DMS114 treated with DMSO at 0.1 percent for 48 hours (cell line): ENCODE results near the gene SYTL3.
"Not testable (repeated sequence)": the region's sequence is repeated elsewhere in the genome, so short reads cannot be mapped to it uniquely, and the experiment has no call there.

Experiments
- DNase-seq: peaks from one replicate; lab custom pipeline; 2025; ENCODE audit not compliant: unreplicated experiment; lab: John Stamatoyannopoulos, UW

SYTL3 gene

GRCh38 chr6:158786645-158787304, 136.9 kb downstream of the SYTL3 start:
- DNase-seq, result no peak

GRCh38 chr6:158787395-158787794, 137.5 kb downstream of the SYTL3 start:
- no peak for DNase-seq

DNA sequence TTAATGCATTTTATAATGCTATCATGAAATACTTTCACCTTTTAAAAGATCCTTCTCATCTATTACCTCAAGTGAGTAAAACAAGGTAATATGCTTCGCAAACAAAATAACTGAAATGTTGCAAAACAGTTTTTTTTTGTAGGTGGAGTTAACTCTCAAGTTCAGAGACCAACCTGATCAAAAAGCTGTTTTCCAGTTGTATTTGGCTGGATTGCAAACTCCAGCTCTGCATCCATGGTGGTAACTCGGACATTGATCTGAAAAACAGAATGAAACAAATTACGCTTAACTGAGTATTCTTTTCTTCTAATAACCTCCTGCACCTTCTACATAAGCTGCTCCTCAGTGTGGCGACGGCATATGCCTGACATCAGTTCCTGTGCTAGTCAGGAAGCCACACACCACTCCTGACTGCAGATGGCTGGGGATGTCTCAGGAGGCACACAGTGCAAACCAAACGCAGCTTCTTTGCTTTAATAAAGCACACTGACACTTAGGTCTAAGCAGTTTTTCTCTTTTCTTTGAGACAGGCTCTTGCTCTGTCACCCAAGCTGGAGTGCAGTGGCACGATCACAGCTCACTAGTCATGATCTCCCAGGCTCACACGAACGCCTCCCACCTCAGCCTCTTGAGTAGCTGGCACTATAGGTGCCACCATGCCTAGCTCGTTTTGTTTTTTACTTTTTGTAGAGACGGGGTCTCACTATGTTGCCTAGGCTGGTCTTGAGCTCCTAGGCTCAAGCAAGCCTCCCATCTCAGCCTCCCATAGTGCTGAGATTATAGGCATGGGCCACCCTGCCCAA, 139.5 kb downstream of the SYTL3 start:
- no peak for DNase-seq

DNA sequence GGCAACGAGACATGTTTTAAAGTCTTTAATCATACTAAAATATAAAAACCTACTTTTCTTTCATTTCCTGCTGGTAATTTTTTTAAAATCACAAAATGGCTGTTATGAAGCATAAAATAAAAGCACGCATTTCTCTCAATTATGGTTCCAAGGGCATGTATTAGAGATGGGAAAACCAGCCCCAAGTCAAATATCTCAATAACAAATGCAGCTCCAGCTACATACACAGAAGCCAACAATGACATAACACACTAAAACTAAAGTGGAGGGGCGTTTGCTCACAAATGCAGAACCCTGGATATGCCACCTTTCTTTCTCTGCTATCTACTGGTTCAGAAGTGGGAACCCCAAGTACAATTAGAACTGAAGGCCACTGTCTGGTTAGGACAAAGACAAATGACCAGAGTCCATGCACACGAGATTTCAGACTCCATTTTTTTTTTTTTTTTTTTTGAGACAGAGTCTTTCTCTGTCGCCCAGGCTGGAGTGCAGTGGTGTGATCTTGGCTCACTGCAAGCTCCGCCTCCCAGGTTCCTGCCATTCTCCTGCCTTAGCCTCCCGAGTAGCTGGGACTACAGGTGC, 141.5 kb downstream of the SYTL3 start:
- DNase-seq, result no peak

DNA sequence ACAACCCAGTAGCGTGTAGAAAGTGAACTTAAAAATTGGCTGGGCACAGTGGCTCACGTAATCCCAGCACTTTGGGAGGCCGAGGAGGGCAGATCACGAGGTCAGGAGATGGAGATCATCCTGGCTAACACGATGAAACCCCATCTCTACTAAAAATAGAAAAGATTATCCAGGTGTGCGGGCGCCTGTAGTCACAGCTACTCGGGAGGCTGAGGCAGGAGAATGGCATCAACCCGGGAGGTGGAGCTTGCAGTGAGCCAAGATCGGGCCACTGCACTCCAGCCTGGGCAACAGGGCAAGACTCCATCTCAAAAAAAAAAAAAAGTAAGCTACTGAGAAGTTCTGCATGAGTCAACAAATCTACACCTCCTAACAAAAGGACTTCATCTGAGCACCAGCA, 142.7 kb downstream of the SYTL3 start:
- DNase-seq, result not testable (repeated sequence)

DNA sequence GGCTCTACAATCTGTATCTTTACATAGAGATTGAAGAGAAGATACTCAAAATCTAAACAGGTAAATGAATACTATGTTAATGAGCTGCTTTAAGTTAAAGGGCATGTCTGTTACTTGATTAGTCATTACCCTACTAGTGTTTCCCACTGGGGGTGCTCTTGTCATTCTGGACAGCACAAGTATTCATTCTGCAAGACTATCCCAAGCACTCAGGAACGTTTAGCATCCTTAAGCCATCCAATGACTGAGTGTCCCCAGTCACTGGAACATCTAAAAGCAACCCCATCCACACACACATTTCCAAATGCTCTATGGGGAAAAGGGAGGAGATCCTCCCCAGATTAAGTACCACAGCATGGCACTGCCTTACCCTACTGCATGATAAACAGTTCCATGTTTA, 143.6 kb downstream of the SYTL3 start:
- DNase-seq, result no peak

DNA sequence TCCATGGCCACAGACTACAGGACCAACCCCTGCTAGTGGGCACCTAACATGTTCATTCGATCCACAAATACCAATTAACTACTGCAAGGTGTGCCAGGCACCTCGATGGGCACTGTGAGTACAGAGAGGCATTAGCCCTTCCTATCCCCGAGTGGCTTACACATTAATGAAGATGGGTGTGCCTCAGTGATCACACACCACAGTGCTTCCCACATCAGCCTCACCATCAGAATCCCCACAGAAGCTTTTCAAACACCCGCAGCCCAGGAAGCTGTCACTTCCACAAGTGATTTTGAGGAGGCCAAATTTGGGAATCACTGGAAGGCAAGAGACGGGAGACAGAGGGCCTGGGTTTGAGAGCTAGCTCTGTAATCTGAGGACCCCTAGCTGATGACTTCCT, 145.7 kb downstream of the SYTL3 start:
- no peak for DNase-seq

DNA sequence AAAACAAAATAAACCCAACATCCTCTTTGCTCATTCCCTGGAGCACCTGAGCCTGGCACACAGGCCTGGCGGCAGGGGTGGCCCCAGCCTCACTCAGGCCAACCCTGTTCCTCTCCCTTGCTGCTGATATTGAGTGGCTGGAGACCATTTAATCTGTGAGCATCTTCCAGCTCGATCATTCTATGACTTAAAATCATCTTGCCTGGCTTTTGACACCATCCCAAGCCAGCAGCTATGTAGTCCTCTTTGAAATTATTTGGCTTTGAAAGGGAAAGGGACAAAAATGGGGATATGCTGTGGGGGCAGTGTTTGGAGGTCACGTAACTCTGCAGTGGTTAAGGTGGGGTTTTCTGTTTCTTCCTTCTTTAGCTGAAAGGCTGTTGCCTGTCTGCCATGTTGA, 146.5 kb downstream of the SYTL3 start:
- no peak for DNase-seq

- no peak for DNase-seq
Observed at GRCh38 chr6:158797331-158798310, 147.8 kb downstream of the SYTL3 start.

DNA sequence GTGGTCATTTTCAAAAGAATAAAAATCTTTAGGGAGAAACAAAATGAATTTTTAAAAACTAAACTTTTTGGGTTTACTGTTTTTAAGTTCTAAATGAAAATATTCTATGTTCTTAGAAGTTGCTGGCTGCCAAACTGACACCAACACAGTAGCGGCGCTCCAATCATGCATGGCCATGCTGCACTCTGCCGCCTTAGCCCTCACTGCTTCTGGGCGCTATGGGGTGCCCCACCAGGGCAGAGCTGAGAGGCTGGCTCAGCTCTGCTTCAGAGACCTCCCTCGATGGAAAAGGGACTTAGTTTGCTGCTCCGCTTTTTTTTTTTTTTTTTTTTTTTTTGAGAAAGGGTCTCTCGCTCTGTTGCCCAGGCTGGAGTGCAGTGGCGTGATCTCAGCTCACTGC, 148.5 kb downstream of the SYTL3 start:
- DNase-seq, result no peak

DNA sequence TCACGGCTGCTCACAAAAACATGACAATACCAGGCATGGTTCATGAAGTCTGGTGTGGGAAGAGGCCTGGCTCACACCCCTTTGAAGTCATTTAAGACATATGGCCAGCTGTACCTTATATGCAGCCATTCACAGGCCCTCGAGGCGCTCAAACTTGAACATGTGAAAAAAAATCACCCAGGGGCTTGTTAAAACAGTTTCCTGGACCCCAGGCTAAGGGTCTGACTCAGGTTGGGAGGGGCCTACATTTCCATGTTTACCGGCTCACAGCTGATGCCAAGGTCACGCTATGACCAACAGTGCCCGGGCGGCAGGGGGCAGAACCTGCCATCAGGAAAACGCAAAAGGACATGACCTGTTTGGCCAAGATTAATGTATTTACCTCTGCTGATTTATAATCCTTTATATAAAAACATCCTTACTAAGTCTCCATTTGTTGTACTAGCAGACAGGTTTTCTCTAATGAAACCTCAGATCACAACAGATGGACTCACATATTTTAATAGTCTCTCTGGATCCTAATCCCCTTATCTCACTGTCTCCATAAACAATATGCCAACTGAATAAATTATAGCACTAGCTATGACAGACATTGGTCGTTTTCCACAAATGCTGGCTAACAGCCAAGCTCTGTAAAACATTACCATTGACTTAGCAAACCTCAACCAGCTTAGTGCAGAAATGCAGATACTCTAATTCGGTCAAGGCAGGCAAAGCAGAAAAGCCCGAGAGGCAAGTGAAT, 149.4 kb downstream of the SYTL3 start:
- no peak for DNase-seq

DNA sequence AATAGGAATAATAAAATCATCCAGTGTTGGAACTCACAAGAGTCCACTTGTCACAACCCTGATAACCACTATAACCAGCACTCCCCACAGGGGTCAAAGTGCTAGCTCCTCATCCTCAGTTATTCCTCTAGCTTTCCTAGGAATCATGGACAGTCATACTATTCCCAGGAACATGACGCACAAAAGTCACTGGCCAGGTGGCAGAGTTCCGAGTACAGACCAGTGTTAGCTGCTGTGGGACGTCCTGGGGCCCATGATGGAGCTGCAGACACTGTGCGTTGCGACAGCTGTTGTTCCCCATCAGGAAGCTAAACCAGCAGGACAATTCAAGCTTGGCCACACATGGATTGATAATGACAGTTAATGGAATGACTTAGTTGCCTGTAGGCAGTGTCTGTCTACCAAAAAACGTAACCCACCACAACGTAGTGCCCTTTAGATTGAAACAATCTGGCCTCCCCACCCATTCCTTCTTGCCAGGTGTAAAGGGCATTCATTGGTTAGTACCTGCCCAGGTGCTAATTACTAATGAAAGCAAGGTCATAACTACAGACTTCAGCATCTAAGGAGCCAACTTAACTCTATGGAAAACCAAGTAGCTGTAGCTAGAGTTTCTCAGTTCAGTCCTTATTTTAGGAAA, 151.9 kb downstream of the SYTL3 start:
- DNase-seq, result no peak

DNA sequence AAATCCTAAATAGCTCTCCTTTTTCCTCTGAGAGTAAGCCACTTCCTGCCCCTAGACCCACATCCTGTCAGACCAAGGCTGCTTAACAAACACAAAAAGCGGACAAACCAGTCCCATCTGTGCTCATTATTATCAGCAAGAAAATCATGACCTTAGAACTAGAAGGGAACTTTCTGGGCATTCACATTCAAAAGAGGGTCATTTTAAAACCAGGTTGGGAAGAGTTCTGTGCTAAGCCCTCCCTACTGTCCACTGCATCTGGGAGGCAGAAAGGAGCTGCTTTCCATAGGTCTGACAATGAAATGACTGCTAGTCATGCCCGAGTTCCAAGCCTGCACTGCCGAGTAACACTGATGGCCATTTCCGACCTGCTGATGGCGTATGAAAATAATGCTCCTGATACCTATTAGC, 153.9 kb downstream of the SYTL3 start:
- no peak for DNase-seq

GRCh38 chr6:158804207-158804606, 154.4 kb downstream of the SYTL3 start:
- DNase-seq, result no peak

DNA sequence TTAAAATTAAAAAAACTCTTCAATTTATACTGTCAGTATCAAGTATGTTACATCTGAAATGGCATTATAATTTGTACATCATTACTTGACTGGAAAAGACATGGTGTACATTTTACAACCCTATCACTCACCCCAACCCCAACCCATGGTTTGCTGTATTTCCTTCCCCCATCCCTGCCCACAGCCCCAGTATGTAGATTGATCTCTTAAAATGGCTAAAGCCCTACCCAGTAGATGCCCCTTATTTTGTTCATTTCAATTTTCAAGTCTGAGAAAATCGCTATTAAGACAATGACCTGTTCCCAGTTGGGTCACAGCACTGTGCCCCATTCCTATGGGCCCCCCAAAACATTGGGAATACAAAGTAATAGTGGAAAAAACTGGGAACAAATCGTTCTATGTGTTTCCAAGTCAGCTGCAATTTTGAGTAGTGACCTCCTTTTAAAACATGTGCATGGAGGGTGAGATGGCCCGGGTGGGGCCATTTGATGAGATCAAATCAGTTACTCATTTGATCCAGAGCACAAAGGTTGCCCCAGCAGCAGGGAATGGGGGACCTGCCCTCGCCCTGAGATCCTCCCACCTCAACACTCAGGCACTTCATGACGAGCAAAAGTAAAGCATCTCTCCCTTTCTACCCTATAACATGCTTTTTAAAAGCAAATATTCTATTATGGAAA, 156.0 kb downstream of the SYTL3 start:
- no peak for DNase-seq

- no peak for DNase-seq
Observed at GRCh38 chr6:158807515-158808441, 157.9 kb downstream of the SYTL3 start.

- no peak for DNase-seq
Observed at GRCh38 chr6:158808442-158808833, 158.6 kb downstream of the SYTL3 start.

GRCh38 chr6:158808941-158809678, 159.3 kb downstream of the SYTL3 start:
- DNase-seq, result no peak
